BE2C (cell line): ENCODE measurements around the gene MAPK4.

Experiments used
- DNase-seq: peaks from one replicate; pipeline ENCODE4 v3.0.0-alpha.2; 2020
- H3K27me3 ChIP-seq: fragments of 250-450 bp; sonication (Bioruptor Pico); 2 replicates; pipeline ENCODE4 v1.5.1; 2020; ENCODE audit warnings: mild to moderate bottlenecking
- H3K36me3 ChIP-seq: fragments of 250-450 bp; sonication (Bioruptor Pico); 2 replicates; pipeline ENCODE4 v1.5.1; 2020; ENCODE audit warnings: mild to moderate bottlenecking
- H3K4me1 ChIP-seq: fragments of 250-450 bp; sonication (Bioruptor Pico); 2 replicates; pipeline ENCODE4 v1.5.1; 2020
- H3K4me3 ChIP-seq: 2 replicates; pipeline ENCODE4 v1.5.1; 2011; ENCODE audit warnings: low read depth, low read length
- H3K9me3 ChIP-seq: fragments of 250-450 bp; sonication (Bioruptor Pico); 2 replicates; pipeline ENCODE4 v1.5.1; 2020
- CTCF ChIP-seq: IDR thresholded peaks from 2 replicates; pipeline ENCODE4 v1.5.1; 2012; ENCODE audit warnings: mild to moderate bottlenecking, low read depth, low read length

MAPK4 gene

GRCh38 chr18:50687491-50687890 lies 127.6 kb downstream of the MAPK4 start:
- DNase-seq: no peak
- Histone ChIP-seq H3K4me3 (no peak overlapping the region), H3K27me3 (no peaks in the 10 kb centered on the region), H3K36me3 (no peaks in the 10 kb centered on the region), H3K4me1 (no peaks in the 10 kb centered on the region), H3K9me3 (no peaks in the 10 kb centered on the region)
- no peak for TF ChIP-seq CTCF

- Histone ChIP-seq H3K27me3 (no peaks in the 10 kb centered on the region), H3K9me3 (no peaks in the 10 kb centered on the region), H3K36me3 (no peaks in the 10 kb centered on the region), H3K4me1 (no peaks in the 10 kb centered on the region), H3K4me3 (no peak overlapping the region)
- no peak for TF ChIP-seq CTCF
- DNase-seq: no peak
Observed at GRCh38 chr18:50689578-50689977, 129.7 kb downstream of the MAPK4 start.

- Histone ChIP-seq H3K36me3 (no peaks in the 10 kb centered on the region), H3K27me3 (no peaks in the 10 kb centered on the region), H3K9me3 (no peaks in the 10 kb centered on the region), H3K4me1 (no peaks in the 10 kb centered on the region), H3K4me3 (no peak overlapping the region)
- no peak for DNase-seq
- no peak for TF ChIP-seq CTCF
Observed at GRCh38 chr18:50694147-50694546, 134.3 kb downstream of the MAPK4 start.

- Histone ChIP-seq H3K4me3 (no peak overlapping the region), H3K36me3 (no peaks in the 10 kb centered on the region), H3K27me3 (no peaks in the 10 kb centered on the region), H3K4me1 (no peaks in the 10 kb centered on the region), H3K9me3 (no peaks in the 10 kb centered on the region)
- no peak for DNase-seq
- no peak for TF ChIP-seq CTCF
Observed at GRCh38 chr18:50695431-50696176, 135.7 kb downstream of the MAPK4 start.

- no peaks in the 10 kb centered on the region for H3K36me3 ChIP-seq
- no peaks in the 10 kb centered on the region for H3K4me1 ChIP-seq
- H3K4me3 ChIP-seq: no peak overlapping the region
- TF ChIP-seq CTCF: no peak
- no peak for DNase-seq
- H3K9me3 ChIP-seq: no peaks in the 10 kb centered on the region
- no peaks in the 10 kb centered on the region for H3K27me3 ChIP-seq
Observed at GRCh38 chr18:50696436-50696835, 136.5 kb downstream of the MAPK4 start.

GRCh38 chr18:50696929-50697328 lies 137.0 kb downstream of the MAPK4 start:
- no peaks in the 10 kb centered on the region for H3K9me3 ChIP-seq
- H3K27me3 ChIP-seq: no peaks in the 10 kb centered on the region
- DNase-seq: no peak
- TF ChIP-seq CTCF: no peak
- no peak overlapping the region for H3K4me3 ChIP-seq
- no peaks in the 10 kb centered on the region for H3K36me3 ChIP-seq
- no peaks in the 10 kb centered on the region for H3K4me1 ChIP-seq
